Measurements from ENCODE around the gene KIF18B. TPM values are rescaled to one million over a fixed set of nuclear protein-coding genes. Genes with fewer than 3 reads are reported as not detected.

The KIF18B gene
- total and polyA plus RNA-seq, 2 donors (not counting 1 experiment from before 2014, with no cell fraction given): 0.44 to 0.48 TPM

DNA sequence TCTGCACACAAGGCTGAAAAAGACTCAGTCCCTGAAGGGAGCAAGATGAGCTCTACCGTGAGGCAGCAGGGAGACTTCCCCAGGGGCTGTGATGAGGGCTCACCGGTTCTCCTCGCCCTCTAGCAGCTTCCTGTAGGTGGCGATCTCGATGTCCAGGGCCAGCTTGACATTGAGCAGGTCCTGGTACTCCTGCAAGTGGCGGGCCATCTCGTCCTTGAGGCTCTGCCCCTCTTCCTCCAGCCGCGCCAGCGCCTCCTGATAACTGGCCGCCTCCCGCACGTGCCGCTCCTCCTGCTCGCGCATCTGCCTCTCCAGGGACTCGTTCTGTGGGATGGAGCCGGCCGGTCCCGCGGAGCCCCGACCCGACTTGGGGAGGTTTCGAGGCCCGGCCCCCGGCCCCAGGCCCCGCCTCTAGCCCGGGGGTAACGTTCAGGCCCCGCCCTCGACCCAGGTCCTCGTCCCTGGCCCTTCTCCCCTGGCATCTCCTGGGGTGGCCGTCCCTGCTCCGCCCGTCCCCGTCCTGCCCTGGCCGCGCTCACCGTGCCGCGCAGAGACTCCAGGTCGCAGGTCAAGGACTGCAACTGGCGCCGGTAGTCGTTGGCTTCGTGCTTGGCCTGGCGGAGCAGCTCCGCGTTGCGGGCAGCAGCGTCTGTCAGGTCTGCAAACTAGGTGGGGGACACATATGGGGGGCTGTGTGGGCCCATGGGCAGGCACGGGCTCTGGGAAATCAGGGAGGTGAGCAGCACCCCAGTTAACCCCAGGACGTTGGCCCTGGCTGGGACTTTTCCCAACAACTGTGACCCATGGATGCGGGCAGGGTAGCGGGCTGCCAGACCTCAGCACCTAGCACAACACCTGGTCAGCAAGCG is 36.2 kb downstream of the KIF18B start:
- Histone ChIP-seq H3K27me3 (replicated peaks in 1 of 4; ENCODE audit: control extremely low read depth in 1 of 4, control insufficient read depth in 3 of 4, insufficient read depth in 4 of 4, low read length in 3 of 4) (peaks cover 0 to 33% (median 8%) of the 10 kb centered on the region in 4 experiments), H3K9ac (ENCODE audit: low read length) (peak overlapping the region; percentile 35), H3K4me2 (replicated peaks; ENCODE audit: low read depth, low read length, poor library complexity, severe bottlenecking) (peak overlapping the region; percentile 81), H3K36me3 (replicated peaks in 1 of 2; ENCODE audit: control extremely low read depth in 1 of 2, control insufficient read depth in 1 of 2, extremely low read depth in 1 of 2, insufficient read depth in 2 of 2, low read length in 1 of 2) (no peaks in the 10 kb centered on the region), H2AFZ (ENCODE audit: insufficient read depth, low read depth, low read length, poor library complexity, severe bottlenecking) (peak overlapping the region; percentile 79), H3K9me3 (ENCODE audit: control extremely low read depth in 1 of 3, control insufficient read depth in 2 of 3, insufficient read depth in 1 of 3, low read length in 2 of 3) (peaks cover 0 to 7% (median 0%) of the 10 kb centered on the region in 3 donors), H3K4me1 (ENCODE audit: control insufficient read depth in 2 of 2, insufficient read depth in 2 of 2, low read length in 2 of 2) (peaks cover 9 to 13% of the 10 kb centered on the region in 2 donors), H3K27ac (ENCODE audit: low read length in 2 of 2) (no peak overlapping the region), H4K20me1 (ENCODE audit: control insufficient read depth, insufficient read depth, low read length, poor library complexity, severe bottlenecking) (no peaks in the 10 kb centered on the region), H3K4me3 (ENCODE audit: control extremely low read depth in 1 of 5, extremely low read depth in 1 of 5, insufficient read depth in 1 of 5, low read depth in 2 of 5, low read length in 4 of 5) (peak overlapping the region in 3 of 5 experiments; percentile 27 to 39 (median 28)), H3K79me2 (ENCODE audit: control insufficient read depth, insufficient read depth, low read length) (no peaks in the 10 kb centered on the region)
- peak; percentile 63 for DNase-seq
- ATAC-seq (ENCODE audit: low read depth): peak; percentile 69
- no peaks in the 10 kb centered on the region for H3K9me3 Mint-ChIP-seq (ENCODE audit: insufficient read depth)
- no peak overlapping the region for H3K27ac Mint-ChIP-seq
- intact Hi-C loops (cut with micrococcal nuclease): no loop called here
- H3K4me1 Mint-ChIP-seq: peaks cover 16% of the 10 kb centered on the region
- ChIA-PET CTCF (interaction anchor here (0.6 to 1.5 kb wide), 4 partner anchors 9 to 252 kb away, joined by 3 to 6 read pairs (median 4); no protein-coding TSS in a partner anchor), POLR2A (interaction anchor here (0.6 kb wide), 1 partner anchor 116 kb away, joined by 4 read pairs; no protein-coding TSS in a partner anchor)
- H3K27me3 Mint-ChIP-seq: peaks cover 38% of the 10 kb centered on the region
- peak overlapping the region; percentile 76 for H3K4me3 Mint-ChIP-seq
- no peak for TF ChIP-seq EZH2 (IDR thresholded peaks at IDR 0.05; ENCODE audit: borderline replicate concordance, insufficient read depth, low read depth, low read length, poor library complexity, severe bottlenecking)
- TF ChIP-seq CTCF (IDR thresholded peaks at IDR 0.05): peak; percentile 19
- WGBS (ENCODE audit: insufficient coverage): 14% methylated on average over 56 of the region's 56 CpGs
